GM03348 (cell line): ENCODE data around the gene SMYD5.

ENCODE experiments used
- DNase-seq: peaks from one replicate; pipeline ENCODE4 v3.0.0; 2012; ENCODE audit warnings: low spot score

SMYD5 gene

DNA sequence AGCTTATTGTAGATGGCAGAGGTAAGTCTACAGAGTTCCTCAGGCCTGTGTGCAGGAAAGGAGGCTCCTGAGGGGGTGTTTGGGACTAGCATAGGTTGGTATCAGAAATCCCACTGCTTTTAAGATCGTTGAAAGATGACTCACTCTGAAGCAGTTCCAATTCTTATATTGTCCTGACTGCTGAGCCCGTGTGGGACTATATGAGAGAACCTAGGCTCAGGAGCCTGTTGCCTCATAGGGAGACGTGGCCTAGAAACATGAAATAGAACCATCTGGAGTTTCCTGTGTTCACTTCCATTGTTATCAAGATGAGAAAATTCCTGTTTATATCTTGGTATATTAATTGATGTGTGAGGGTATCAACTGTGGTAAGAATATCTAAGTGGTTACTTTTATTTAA lies 25.7 kb downstream of the SMYD5 start:
- DNase-seq = no peak

DNA sequence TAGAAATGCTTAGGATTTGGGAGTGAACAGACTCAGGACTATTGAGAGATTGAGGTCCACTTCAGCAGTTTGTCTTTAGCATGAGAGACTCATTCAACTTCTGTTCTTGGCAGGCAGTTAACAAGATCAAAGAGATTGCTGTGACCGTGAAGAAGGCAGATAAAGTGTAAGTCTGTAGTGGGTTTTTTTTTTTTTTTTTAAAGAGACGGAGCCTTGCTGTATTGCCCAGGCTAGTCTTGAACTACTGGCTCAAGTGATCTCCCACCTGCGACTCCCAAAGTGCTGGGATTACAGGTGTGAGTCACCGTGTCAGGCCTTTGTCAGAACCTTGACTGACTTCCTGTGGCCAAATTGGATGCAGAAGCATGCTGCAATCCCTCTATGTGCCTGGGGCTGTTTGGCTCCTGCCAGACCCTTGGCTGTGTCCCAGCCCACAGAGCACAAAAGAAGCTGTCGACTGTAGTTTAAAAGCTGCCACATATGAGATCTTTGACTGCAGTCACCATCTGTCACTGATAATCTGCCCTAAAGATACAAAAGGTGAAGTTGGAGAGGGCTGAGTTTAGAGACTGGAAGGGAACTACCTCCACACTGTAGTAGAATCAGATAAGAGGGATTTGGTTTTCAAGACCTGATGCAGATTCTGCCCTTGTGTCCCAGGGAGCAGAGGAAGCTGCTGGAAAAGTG lies 30.0 kb downstream of the SMYD5 start:
- no peak for DNase-seq

DNA sequence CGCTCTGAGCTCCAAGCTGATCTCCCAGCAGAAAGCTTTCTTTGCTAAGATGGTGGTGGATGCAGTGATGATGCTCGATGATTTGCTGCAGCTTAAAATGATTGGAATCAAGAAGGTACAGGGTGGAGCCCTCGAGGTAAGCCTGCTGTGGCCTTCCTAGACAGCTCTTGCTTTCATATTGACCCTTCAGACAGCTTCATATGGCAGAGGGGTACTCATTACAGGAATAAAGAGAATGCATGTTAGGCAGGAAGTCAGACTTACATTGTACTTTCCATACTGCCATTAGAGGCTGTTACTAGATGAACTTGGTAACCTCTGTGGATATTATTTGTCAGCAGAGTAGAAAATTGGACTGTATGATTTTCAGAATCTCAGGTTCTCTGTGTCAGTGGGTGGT lies 30.5 kb downstream of the SMYD5 start:
- DNase-seq = no peak

DNA sequence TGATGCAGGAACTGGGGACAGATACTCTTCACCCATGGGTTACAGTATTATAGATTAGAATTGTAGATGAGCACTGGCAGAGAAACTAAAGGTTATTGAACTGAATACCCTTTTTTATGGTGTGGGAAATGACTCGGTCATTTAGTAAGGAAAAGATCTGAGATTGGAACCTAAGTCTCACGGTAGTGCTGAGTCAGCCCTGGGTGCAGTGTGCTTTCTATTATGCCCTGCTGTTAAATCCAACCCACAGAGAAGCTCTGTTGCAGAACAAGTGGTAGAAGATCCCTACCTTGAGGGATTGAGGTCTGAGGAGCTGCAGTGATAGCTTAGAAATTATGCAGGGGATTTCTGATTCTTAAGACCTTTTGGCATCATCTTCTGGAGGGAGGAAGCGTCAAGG lies 32.8 kb downstream of the SMYD5 start:
- DNase-seq = no peak

DNA sequence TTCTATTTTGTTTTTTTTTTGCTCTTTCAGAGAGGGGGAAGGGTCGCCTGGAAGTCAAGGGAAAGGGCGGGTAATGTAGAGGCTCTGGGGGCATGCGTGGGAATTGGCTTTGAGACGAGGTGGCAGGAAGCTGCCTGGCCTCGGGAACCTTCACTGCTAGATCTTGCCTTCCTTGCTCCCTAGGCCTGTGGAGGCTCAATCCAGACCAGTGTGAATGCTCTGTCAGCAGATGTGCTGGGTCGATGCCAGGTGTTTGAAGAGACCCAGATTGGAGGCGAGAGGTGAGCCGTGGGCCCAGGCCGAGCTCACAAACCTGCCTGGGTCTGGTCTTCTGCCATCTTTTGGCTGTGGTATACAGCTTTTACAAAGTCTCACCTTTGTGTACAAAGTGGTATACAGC lies 35.6 kb downstream of the SMYD5 start:
- DNase-seq = no peak

DNA sequence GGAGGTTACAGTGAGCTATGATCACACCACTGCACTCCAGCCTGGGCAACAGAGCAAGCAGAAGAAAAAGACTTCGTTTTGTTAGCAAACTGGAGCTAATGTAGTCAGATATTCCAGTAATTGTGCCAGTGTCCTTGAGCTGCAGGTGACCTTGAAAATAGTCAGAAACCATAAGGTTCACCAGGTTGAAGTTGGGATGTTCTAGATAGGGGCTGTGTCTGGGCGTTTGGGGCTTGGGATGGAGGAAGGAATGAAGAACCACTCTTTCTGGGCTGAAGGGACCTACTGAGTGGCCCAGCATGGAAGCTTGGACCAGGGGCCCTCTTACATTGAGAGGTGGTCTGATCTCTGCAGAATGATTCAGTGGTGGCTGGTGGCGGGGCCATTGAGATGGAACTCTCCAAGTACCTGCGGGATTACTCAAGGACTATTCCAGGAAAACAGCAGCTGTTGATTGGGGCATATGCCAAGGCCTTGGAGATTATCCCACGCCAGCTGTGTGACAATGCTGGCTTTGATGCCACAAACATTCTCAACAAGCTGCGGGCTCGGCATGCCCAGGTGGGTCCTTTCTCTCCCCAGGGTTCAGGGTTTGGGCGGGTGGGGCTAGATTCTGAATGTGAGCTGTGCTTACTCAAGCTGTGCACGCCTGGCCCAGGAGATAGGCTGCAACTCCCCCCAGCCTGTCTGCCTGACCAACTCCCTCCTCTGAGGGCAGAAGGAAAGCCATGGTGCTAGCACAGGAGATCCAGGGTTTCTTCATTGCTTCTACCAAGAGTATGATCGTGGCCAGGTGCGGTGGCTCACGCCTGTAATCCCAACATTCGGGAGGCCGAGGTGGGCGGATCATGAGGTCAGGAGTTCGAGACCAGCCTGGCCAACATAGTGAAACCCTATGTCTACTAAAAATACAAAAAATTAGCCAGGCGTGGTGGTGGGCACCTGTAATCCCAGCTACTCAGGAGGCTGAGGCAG lies 37.1 kb downstream of the SMYD5 start:
- no peak for DNase-seq

DNA sequence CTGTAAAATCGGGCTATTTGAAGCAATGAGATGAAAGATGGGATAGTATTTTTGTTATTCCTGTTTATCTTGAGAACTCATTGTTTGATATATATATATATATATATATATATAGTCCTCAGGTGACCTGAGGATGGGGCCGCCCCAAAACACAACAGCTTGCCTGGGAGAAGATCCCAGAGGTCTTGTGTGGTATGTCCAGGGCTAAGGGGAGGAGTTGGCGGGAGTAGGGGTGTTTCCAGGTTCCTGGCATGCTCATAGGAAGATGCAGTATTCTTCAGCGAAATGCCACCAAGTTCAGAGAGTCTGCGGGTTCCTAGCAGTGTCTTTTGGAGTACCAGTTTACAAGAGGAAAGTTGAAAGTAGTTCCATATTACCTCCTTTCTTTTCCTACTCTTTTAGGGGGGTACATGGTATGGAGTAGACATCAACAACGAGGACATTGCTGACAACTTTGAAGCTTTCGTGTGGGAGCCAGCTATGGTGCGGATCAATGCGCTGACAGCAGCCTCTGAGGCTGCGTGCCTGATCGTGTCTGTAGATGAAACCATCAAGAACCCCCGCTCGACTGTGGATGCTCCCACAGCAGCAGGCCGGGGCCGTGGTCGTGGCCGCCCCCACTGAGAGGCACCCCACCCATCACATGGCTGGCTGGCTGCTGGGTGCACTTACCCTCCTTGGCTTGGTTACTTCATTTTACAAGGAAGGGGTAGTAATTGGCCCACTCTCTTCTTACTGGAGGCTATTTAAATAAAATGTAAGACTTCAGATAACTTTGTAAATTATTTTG lies 38.4 kb downstream of the SMYD5 start:
- DNase-seq = no peak

DNA sequence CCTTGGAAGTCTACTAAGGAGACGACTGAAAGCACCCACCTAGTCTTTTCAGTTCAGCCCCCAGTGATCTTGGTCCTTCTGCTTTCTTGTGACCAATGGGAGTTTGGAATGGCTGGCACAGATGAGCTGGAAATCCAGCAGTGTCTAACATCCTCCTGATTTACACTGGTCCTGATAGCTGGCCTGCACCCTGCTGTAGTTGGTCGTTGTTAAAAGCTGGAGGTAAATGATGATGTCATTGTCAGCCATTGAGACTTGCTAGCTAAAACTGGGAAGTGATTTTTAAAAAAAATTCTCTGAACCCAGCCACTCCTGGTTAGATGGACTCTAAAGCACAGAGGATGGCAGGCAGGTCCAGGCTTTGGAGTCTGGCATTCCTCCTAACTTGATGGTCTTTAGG lies 39.4 kb downstream of the SMYD5 start:
- DNase-seq = no peak

DNA sequence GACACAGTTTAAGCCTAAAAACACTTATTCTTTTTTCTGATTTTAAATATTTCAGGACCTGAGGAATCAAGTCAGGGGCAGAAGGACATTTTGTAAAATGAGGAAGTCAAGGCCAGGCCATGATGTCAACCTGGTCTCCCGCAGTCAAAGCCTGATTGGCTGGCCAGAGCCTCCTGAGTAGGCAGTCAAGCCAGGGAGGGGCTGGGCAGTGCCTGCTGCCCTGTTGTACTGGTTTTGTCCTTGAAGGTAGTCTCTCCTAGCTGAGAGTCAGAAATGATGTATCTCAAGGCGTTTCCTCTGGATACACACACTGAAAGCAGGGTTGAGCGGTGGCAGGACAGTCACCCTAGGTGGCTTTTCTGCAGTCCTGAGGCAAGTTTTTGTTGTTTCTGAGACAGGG lies 39.9 kb downstream of the SMYD5 start:
- DNase-seq = no peak

DNA sequence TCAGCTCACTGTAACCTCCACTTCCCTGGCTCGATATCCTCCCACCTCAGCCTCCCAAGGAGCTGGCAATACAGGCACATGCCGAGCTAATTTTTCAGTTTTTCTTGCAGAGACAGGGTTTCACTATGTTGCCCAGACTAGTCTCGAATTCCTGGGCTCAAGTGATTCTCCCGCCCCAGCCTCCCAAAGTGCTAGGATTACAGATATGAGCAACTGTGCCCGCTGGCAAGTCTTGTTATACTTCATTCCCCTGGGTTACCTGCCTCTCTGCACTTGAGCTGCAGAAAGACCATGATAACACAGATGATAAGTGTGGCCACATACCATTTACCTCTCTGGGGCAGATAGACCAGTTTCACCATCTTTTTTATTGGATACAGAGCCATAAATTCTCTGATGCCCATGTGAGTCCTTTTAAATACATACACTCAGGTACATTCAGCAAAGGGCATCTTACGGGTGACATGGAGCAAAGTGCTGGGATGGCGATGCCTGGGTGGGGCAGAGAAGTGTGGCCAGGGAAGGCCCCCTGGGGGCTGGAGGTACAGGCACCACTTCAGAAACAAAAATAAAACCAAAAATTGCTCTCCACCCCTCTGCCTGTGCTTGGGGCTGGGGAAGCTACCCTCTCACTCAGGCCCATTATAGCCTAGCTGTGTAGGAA lies 40.4 kb downstream of the SMYD5 start:
- DNase-seq = no peak

DNA sequence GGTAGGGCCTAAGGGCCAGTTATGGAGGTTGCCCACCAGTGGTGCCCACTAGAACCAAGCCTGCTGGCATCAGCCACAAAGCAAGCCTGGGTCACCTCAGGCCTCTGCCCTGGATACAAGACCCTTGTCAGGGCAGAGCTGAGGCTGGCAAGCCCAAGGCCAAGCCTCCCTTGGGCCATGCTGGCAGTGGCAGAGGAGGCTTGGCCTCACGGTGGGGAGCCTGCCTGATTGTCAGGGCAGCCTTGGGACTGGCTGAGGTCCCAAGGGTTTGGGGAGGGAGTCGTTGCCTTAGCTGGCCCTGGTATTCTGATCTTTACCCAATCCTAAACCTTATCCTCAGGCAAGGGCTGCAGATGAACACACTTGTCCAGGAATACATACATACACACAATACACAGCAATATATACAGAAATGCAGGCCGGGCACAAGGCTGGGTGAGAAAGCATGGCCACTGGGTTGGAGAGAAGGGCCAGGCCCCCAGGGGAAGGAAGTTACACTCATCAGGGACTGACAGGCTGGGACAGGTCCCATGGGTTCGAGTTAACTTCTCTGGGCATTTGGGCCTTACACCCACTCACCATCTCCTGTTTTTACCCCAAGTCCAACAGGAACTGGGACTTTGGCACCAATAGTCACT lies 41.1 kb downstream of the SMYD5 start:
- no peak for DNase-seq

DNA sequence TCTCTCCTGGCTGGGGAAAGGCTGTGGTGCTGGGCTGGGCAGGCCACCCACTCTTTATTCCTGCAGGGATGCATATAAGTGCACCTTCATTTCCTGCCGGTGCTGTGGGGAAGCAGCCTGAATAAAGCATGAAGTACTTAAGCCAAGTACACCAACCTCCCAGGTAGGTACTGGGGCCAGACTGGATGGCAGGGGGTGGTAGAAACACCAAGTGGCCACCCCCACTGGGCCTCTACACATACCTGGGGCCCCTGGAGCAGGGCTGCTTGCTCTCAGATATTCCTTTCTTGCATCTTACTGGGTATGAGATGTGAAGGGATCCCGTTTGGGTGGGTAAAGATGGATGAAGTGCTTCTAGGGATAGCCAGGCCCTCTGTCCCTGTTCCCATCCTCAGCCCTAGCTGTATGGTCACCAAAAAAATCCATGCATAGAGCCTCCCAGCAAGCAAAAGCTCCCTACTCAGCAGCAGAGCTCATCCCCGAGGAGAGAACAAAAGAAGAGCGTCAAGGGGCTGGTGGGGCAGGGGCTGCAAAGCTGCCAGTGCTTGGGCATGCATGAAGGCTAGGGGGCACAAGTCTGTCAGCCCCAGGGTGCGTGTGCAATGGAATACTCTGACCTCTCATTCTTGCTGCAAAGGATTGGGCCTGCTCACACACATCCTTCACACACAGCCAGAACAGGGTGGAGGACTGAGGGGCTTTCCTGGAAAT lies 42.0 kb downstream of the SMYD5 start:
- DNase-seq = no peak

DNA sequence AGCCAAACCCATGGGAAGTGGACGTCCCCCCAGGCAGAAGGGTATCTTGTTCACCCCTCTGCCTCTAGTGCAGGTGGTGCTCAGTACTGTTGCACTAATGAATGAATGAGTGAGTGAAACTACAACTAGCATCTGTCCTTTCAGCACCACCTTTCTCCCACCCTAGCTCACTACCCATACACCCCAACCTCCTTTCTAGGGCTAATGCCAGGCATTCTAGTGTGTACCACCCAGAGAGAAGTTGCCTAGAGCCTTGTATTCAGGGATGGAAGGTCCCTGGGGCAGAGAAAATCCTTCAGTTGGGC lies 42.5 kb downstream of the SMYD5 start:
- no peak for DNase-seq

DNA sequence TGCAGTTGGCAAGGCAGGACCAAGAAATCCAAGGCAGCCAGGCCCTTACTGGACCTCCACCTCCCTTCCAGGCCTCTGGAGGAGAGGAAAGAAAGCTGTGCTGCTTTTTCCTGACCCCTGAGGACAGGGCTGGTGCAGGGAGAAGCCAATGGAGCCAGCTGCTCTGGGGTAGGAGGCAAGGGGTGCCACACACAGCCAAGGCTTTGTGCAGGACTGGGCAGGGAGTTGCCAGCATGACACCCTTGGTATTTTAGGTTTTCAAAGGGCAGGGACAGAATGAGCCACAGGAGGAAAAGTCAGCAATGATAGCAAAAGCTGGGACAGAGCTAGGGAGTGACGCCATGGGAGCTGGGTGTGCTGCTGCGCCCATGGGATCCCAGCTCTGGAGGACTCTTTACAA lies 43.0 kb downstream of the SMYD5 start:
- DNase-seq = no peak

DNA sequence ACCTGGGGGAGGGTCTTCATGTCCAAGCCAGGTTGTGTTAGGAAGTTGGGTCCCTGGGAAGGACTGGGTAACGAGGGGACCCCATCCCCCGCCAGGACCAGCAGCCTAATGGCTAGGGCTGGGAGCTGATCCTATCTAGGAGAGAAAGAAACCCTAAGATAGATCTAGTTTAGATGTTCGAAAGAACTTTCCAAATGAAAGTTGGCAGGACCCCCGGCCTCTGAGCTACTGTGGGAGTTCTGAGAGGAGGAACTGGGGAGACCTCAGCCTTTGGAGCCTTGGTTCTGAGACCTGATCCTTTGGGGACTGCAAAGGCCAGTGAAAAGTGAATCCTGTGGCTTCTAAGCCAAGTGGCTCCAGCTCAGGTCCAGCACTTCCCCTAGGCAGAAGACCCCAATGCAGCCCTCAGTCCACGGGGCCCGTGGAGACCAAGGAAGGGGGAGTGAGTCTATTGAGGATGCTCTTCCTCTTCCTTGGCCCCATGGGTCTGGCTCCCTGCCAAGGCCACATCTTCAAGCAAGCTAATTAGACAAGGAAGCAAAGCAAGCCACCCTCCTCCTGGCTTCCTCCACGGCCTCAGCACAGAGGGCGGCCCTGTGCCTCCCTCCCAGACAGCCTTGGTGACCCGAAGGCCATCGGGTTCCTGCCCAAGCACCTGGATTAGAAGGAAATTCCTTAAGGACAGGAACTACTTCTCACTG lies 43.5 kb downstream of the SMYD5 start:
- DNase-seq = no peak

DNA sequence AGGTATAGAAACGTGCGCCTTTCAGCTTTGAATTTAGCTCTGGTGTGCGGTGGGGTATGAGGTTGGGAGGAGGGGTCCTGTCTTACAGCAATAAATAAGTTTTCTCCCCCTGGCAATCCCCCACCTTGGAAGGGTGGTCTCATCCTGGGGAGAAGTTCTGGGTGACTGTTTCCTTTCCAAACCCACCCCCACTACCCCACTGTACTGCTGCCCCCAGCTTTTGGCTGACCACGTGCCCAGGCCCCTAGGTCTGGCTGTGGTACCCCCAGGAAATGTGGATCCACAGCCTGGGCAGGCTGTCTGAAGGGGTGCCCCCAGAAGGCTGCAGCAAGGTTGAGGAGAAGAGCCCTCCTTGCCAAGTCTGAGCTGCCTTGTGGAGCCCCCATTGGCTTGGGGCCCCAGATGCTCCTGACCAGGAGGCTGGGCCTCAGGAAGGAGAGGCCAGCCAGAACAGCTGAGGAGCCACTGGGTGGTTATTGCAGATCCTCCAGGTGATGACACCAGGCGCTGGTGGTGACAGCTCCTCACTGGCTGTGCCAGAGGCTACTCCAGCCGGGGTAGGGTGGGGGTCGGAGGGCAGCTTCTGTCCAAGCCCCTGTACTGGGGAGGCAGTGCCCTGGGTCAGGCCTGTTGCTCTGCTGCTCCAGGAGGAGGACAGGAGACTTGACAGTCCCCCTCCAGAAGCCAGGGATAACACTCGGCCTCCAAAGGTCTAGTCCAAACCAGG lies 44.3 kb downstream of the SMYD5 start:
- no peak for DNase-seq

DNA sequence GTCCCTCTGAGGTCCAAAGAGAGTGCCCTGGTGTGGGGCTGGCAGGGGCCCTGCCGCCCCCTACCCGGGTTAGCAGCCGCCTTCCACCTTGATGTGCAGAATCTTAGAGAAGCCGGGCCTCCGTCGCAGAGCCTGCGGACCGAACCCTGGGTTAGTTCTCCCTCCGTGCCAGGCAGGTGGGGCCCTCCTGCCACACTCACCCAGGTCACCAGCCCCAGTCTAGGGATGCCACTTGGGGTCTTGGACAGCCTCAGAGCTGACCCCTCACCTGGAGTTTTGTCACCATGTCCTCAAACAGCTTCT lies 44.8 kb downstream of the SMYD5 start:
- DNase-seq = no peak

DNA sequence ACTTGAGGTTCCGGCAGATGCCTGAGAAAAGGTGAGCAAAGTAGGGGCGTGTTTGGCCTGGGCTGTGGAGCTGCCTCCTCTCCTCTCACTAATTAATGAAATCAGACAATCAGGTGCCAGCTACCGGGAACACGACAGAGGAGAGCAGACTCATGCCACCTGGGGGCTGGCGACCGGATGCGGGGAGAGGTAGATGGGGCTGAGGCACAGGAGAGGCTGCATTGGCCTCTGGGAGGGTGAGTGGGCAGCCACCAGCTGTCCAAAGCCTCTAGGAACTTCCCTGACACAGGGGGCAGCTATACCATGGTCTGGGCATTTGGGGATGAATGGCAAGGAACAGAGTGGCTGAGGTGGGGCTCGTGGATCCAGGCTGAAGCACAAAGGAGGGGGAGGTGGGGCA lies 45.2 kb downstream of the SMYD5 start:
- no peak for DNase-seq

DNA sequence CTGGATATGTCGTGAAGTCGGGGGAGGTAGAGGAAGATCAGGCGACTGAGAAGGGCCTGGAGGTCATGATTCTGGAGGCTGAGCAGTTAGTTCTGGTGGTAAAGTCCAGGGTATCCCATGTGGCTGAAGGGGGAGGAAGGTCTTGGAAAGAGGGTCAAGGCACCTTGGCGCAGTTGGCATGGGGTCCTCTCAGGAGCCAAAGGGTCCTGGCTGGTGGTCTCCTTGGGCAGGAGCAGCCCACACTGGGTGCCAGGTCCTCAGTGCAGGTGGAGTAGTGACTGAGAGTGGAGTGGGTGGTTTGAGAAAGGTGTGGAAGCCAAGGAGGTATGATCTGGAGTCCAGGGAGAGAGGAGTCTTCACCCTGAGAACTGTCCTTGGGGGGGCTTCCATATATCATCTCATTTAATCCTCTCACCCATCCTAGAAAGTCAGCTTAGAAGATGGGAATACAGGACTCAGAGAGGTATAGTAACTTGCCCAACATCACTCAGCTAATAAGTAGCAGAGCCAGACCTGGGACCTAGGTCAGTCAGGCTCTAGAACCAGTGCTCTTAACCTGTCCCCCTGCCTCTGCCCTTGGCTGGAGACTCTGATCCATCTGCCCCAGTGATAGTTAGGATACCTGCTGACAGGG lies 45.8 kb downstream of the SMYD5 start:
- DNase-seq = no peak
